Measurements from ENCODE around the gene NKAPL.

GRCh38 chr6:28280595-28281287 lies 21.6 kb downstream of the NKAPL start:
- TF ChIP-seq CTCF (IDR thresholded peaks at IDR 0.05) (no peak), POLR2A (IDR thresholded peaks at IDR 0.05) (no peak)

Data from testis (tissue), 2 donors.